Left renal pelvis (tissue), 4 donors: ENCODE results near the gene SIGLEC15. TPM values are rescaled to one million over a fixed set of nuclear protein-coding genes. Genes with fewer than 3 reads are reported as not detected.
"Not testable (repeated sequence)": the region's sequence is repeated elsewhere in the genome, so short reads cannot be mapped to it uniquely, and the experiment has no call there.

Source experiments
- DNase-seq, 4 donors: peaks; one replicate each; pipeline ENCODE4 v3.0.0-alpha.2; 2013; ENCODE audit warnings: low read depth in 4 of 4, low spot score in 3 of 4
- polyA plus RNA-seq, 4 donors: library from polyadenylated mRNA; unstranded; fragments of 120-200 nt; gene quantifications; one replicate each; pipeline ENCODE4 v1.2.1, GENCODE V29; 2013; ENCODE audit not compliant: insufficient read length in 4 of 4

SIGLEC15 gene
- polyA plus RNA-seq, 4 donors: 0.46 to 1.0 (median 0.60) TPM

- DNase-seq: no peak
These were observed 16.4 kb downstream of the SIGLEC15 start for GRCh38 chr18:45841765-45842442.

- DNase-seq: no peak
These were observed 17.5 kb downstream of the SIGLEC15 start for GRCh38 chr18:45843019-45843418.

GRCh38 chr18:45844938-45845337 lies 19.5 kb downstream of the SIGLEC15 start:
- no peak for DNase-seq

GRCh38 chr18:45845410-45845809 lies 19.9 kb downstream of the SIGLEC15 start:
- no peak for DNase-seq

- DNase-seq: no peak
These were observed 21.6 kb downstream of the SIGLEC15 start for GRCh38 chr18:45847119-45847518.

- DNase-seq: not testable (repeated sequence)
These were observed 23.2 kb downstream of the SIGLEC15 start for GRCh38 chr18:45848643-45849042.

GRCh38 chr18:45849529-45849928 lies 24.1 kb downstream of the SIGLEC15 start:
- no peak for DNase-seq

GRCh38 chr18:45850021-45850420 lies 24.5 kb downstream of the SIGLEC15 start:
- DNase-seq: no peak

- no peak for DNase-seq
These were observed 25.9 kb downstream of the SIGLEC15 start for GRCh38 chr18:45851161-45851925.

GRCh38 chr18:45852631-45853030 lies 27.2 kb downstream of the SIGLEC15 start:
- DNase-seq: no peak

GRCh38 chr18:45854036-45854586 lies 28.6 kb downstream of the SIGLEC15 start:
- no peak for DNase-seq

GRCh38 chr18:45856531-45856930 lies 31.1 kb downstream of the SIGLEC15 start:
- no peak for DNase-seq

- no peak for DNase-seq
These were observed 33.9 kb downstream of the SIGLEC15 start for GRCh38 chr18:45859334-45859733.

- DNase-seq: no peak
These were observed 35.0 kb downstream of the SIGLEC15 start for GRCh38 chr18:45860492-45860891.

GRCh38 chr18:45860971-45861370 lies 35.5 kb downstream of the SIGLEC15 start:
- DNase-seq: no peak

GRCh38 chr18:45861926-45862325 lies 36.5 kb downstream of the SIGLEC15 start:
- no peak for DNase-seq

GRCh38 chr18:45863469-45863868 lies 38.0 kb downstream of the SIGLEC15 start:
- no peak for DNase-seq

- DNase-seq: no peak
These were observed 38.6 kb downstream of the SIGLEC15 start for GRCh38 chr18:45864081-45864480.

GRCh38 chr18:45865466-45865865 lies 40.0 kb downstream of the SIGLEC15 start:
- DNase-seq: no peak

GRCh38 chr18:45870419-45870818 lies 44.9 kb downstream of the SIGLEC15 start:
- DNase-seq: no peak

- DNase-seq: no peak
These were observed 46.1 kb downstream of the SIGLEC15 start for GRCh38 chr18:45871431-45872084.
